ENCODE data around the gene TCL1A.

- TF ChIP-seq CTCF (IDR thresholded peaks at IDR 0.05; ENCODE audit: low read depth, low read length, missing input control) = no peak
- no peak for TF ChIP-seq REST (IDR thresholded peaks at IDR 0.05)
- no peak for TF ChIP-seq ATF3 (IDR thresholded peaks at IDR 0.05)
- no peak for TF ChIP-seq ZBTB33 (IDR thresholded peaks at IDR 0.05)
- no peak for TF ChIP-seq RAD21 (IDR thresholded peaks at IDR 0.05)
- TF ChIP-seq JUND (IDR thresholded peaks at IDR 0.05) = no peak
- no peak for TF ChIP-seq EGR1 (IDR thresholded peaks at IDR 0.05; ENCODE audit: low read depth in 2 of 2)
- no peak for TF ChIP-seq MAX (IDR thresholded peaks at IDR 0.05)
- TF ChIP-seq TAF1 (conservative IDR thresholded peaks at IDR 0.05) = no peak
- TF ChIP-seq HNF4G (IDR thresholded peaks at IDR 0.05) = no peak
These were observed 50.6 kb downstream of the TCL1A start for GRCh38 chr14:95663226-95663797.

Measured in liver (tissue), 3 donors.